ENCODE data around the gene RILP.

Gene RILP

GRCh38 chr17:1598399-1599095 lies 51.1 kb downstream of the RILP start:
- DNase-seq: no peak

- DNase-seq: no peak
Observed at GRCh38 chr17:1597861-1598342, 51.8 kb downstream of the RILP start.
